Activated CD4-positive, alpha-beta memory T cell treated with anti-CD3 and anti-CD28 coated beads, Interleukin-2, amount 10 ng/mL, durations not matched to agents 7 days and 5 days (primary cell): Measurements from ENCODE around the gene RUFY1. TPM values are rescaled to one million over a fixed set of nuclear protein-coding genes. Genes with fewer than 3 reads are reported as not detected.
"Not testable (repeated sequence)": the region's sequence is repeated elsewhere in the genome, so short reads cannot be mapped to it uniquely, and the experiment has no call there.

Experiments used
- CTCF ChIA-PET: fragments of 350-600 bp; sonication (Branson Sonifier 250); formaldehyde crosslinking; loops from one replicate; lab custom pipeline; 2021; ENCODE audit warnings: antibody characterized with exemption, inconsistent platforms; lab: Charles Lee
- POLR2A ChIA-PET: fragments of 350-600 bp; sonication (Branson Sonifier 250); formaldehyde crosslinking; loops from one replicate; lab custom pipeline; 2021; ENCODE audit warnings: antibody characterized with exemption; lab: Charles Lee
- DNase-seq: peaks from one replicate; pipeline ENCODE4 v3.0.0-alpha.2; 2020
- H3K27ac Mint-ChIP-seq: one replicate; pipeline ENCODE4 v1.8.0; 2021; ENCODE audit warnings: mild to moderate bottlenecking, mixed read lengths
- H3K27me3 Mint-ChIP-seq: one replicate; pipeline ENCODE4 v1.8.0; 2021; ENCODE audit warnings: mixed read lengths
- H3K36me3 Mint-ChIP-seq: one replicate; pipeline ENCODE4 v1.8.0; 2021; ENCODE audit warnings: low read depth, mixed read lengths
- H3K4me1 Mint-ChIP-seq: one replicate; pipeline ENCODE4 v1.8.0; 2021; ENCODE audit warnings: mixed read lengths
- H3K4me3 Mint-ChIP-seq: one replicate; pipeline ENCODE4 v1.8.0; 2021; ENCODE audit warnings: mild to moderate bottlenecking, mixed read lengths
- H3K9me3 Mint-ChIP-seq: one replicate; pipeline ENCODE4 v1.8.0; 2021; ENCODE audit warnings: mixed read lengths
- total RNA-seq, 2 experiments: library from RNA; stranded (reverse); gene quantifications; one replicate each; pipeline ENCODE4 v1.2.3, GENCODE V29; 2021

The RUFY1 gene
- total RNA-seq, 2 experiments from 2014 or later, result 36.1 to 39.1 TPM

- H3K4me3 Mint-ChIP-seq, POLR2A ChIA-PET, H3K27me3 Mint-ChIP-seq, H3K27ac Mint-ChIP-seq, DNase-seq, H3K4me1 Mint-ChIP-seq, H3K9me3 Mint-ChIP-seq, CTCF ChIA-PET, H3K36me3 Mint-ChIP-seq: not testable (repeated sequence)
These were observed 32.6 kb upstream of the RUFY1 start for GRCh38 chr5:179517746-179518145.

- POLR2A ChIA-PET, H3K4me1 Mint-ChIP-seq, H3K9me3 Mint-ChIP-seq, H3K36me3 Mint-ChIP-seq, H3K4me3 Mint-ChIP-seq, DNase-seq, H3K27ac Mint-ChIP-seq, H3K27me3 Mint-ChIP-seq, CTCF ChIA-PET: not testable (repeated sequence)
These were observed 32.0 kb upstream of the RUFY1 start for GRCh38 chr5:179518369-179518768.

- H3K4me1 Mint-ChIP-seq, H3K4me3 Mint-ChIP-seq, H3K36me3 Mint-ChIP-seq, H3K27me3 Mint-ChIP-seq, DNase-seq, POLR2A ChIA-PET, H3K27ac Mint-ChIP-seq, H3K9me3 Mint-ChIP-seq, CTCF ChIA-PET: not testable (repeated sequence)
These were observed 30.8 kb upstream of the RUFY1 start for GRCh38 chr5:179519416-179520070.

GRCh38 chr5:179522107-179522506, 28.2 kb upstream of the RUFY1 start:
- POLR2A ChIA-PET, H3K27ac Mint-ChIP-seq, H3K36me3 Mint-ChIP-seq, DNase-seq, H3K9me3 Mint-ChIP-seq, H3K27me3 Mint-ChIP-seq, H3K4me3 Mint-ChIP-seq, H3K4me1 Mint-ChIP-seq: not testable (repeated sequence)
- CTCF ChIA-PET, result interaction anchor here (1.0 kb wide), 1 partner anchor 12 kb away, joined by 3 read pairs; no protein-coding TSS in a partner anchor

- ChIA-PET CTCF (no interaction called here), POLR2A (no interaction called here)
- Mint-ChIP-seq H3K9me3 (no peaks in the 10 kb centered on the region), H3K36me3 (no peaks in the 10 kb centered on the region), H3K4me1 (peaks cover 4% of the 10 kb centered on the region), H3K27me3 (peaks cover 8% of the 10 kb centered on the region), H3K27ac (no peak overlapping the region), H3K4me3 (no peak overlapping the region)
- DNase-seq, result no peak
These were observed 23.4 kb upstream of the RUFY1 start for GRCh38 chr5:179526978-179527377.

- ChIA-PET POLR2A (interaction anchor here (1.0 kb wide), 1 partner anchor 20 kb away, joined by 4 read pairs; the partner anchor contains the start of gene RUFY1), CTCF (interaction anchor here (0.5 kb wide), 1 partner anchor 20 kb away, joined by 4 read pairs; no protein-coding TSS in a partner anchor)
- H3K36me3 Mint-ChIP-seq, result no peaks in the 10 kb centered on the region
- H3K4me3 Mint-ChIP-seq, result peak overlapping the region; percentile 30
- peaks cover 10% of the 10 kb centered on the region for H3K4me1 Mint-ChIP-seq
- no peak overlapping the region for H3K27ac Mint-ChIP-seq
- DNase-seq, result peak; percentile 49
- peaks cover 8% of the 10 kb centered on the region for H3K27me3 Mint-ChIP-seq
- no peaks in the 10 kb centered on the region for H3K9me3 Mint-ChIP-seq
These were observed 20.0 kb upstream of the RUFY1 start for GRCh38 chr5:179530069-179530998.

- POLR2A ChIA-PET, result no interaction called here
- Mint-ChIP-seq H3K4me1 (peaks cover 10% of the 10 kb centered on the region), H3K4me3 (no peak overlapping the region), H3K9me3 (no peaks in the 10 kb centered on the region), H3K36me3 (no peaks in the 10 kb centered on the region), H3K27ac (no peak overlapping the region), H3K27me3 (peaks cover 8% of the 10 kb centered on the region)
- no peak for DNase-seq
- CTCF ChIA-PET, result interaction anchor here (1.3 kb wide), 1 partner anchor 14 kb away, joined by 3 read pairs; no protein-coding TSS in a partner anchor
These were observed 17.3 kb upstream of the RUFY1 start for GRCh38 chr5:179533024-179533423.

GRCh38 chr5:179533907-179534306, 16.4 kb upstream of the RUFY1 start:
- Mint-ChIP-seq H3K9me3 (no peaks in the 10 kb centered on the region), H3K27ac (no peak overlapping the region), H3K36me3 (no peaks in the 10 kb centered on the region), H3K27me3 (peaks cover 8% of the 10 kb centered on the region), H3K4me3 (no peak overlapping the region), H3K4me1 (peaks cover 10% of the 10 kb centered on the region)
- ChIA-PET CTCF (no interaction called here), POLR2A (no interaction called here)
- DNase-seq, result no peak

GRCh38 chr5:179534431-179534830, 15.9 kb upstream of the RUFY1 start:
- POLR2A ChIA-PET, result no interaction called here
- no peak overlapping the region for H3K27ac Mint-ChIP-seq
- H3K9me3 Mint-ChIP-seq, result no peaks in the 10 kb centered on the region
- no peaks in the 10 kb centered on the region for H3K36me3 Mint-ChIP-seq
- H3K4me3 Mint-ChIP-seq, result peak overlapping the region; percentile 14
- no peak for DNase-seq
- H3K4me1 Mint-ChIP-seq, result peaks cover 10% of the 10 kb centered on the region
- CTCF ChIA-PET, result no interaction called here
- H3K27me3 Mint-ChIP-seq, result peaks cover 10% of the 10 kb centered on the region

- Mint-ChIP-seq H3K27ac (no peak overlapping the region), H3K9me3 (no peaks in the 10 kb centered on the region), H3K4me1 (peaks cover 6% of the 10 kb centered on the region), H3K36me3 (no peaks in the 10 kb centered on the region), H3K4me3 (no peak overlapping the region), H3K27me3 (peaks cover 4% of the 10 kb centered on the region)
- ChIA-PET POLR2A (no interaction called here), CTCF (no interaction called here)
- no peak for DNase-seq
These were observed 13.7 kb upstream of the RUFY1 start for GRCh38 chr5:179536676-179537075.

- Mint-ChIP-seq H3K9me3 (no peaks in the 10 kb centered on the region), H3K36me3 (no peaks in the 10 kb centered on the region), H3K4me3 (no peak overlapping the region), H3K27me3 (peaks cover 10% of the 10 kb centered on the region), H3K27ac (no peak overlapping the region), H3K4me1 (no peaks in the 10 kb centered on the region)
- ChIA-PET POLR2A (interaction anchor here (1.1 kb wide), 1 partner anchor 9 kb away, joined by 6 read pairs; no protein-coding TSS in a partner anchor), CTCF (interaction anchor here (1.3 kb wide), 1 partner anchor 10 kb away, joined by 3 read pairs; no protein-coding TSS in a partner anchor)
- DNase-seq, result no peak
These were observed 8.2 kb upstream of the RUFY1 start for GRCh38 chr5:179542170-179542569.

GRCh38 chr5:179543275-179543674, 7.1 kb upstream of the RUFY1 start:
- DNase-seq, H3K4me3 Mint-ChIP-seq, CTCF ChIA-PET, H3K9me3 Mint-ChIP-seq, POLR2A ChIA-PET, H3K36me3 Mint-ChIP-seq, H3K27me3 Mint-ChIP-seq, H3K4me1 Mint-ChIP-seq, H3K27ac Mint-ChIP-seq: not testable (repeated sequence)

- POLR2A ChIA-PET, result interaction anchor here (2.9 kb wide), 1 partner anchor 1349 kb away, joined by 9 read pairs; the partner anchor contains the start of gene HNRNPAB
- Mint-ChIP-seq H3K36me3 (peaks cover 23% of the 10 kb centered on the region), H3K27ac (no peak overlapping the region), H3K4me1 (peaks cover 30% of the 10 kb centered on the region), H3K9me3 (no peaks in the 10 kb centered on the region), H3K4me3 (no peak overlapping the region), H3K27me3 (no peaks in the 10 kb centered on the region)
- CTCF ChIA-PET, result no interaction called here
- no peak for DNase-seq
These were observed 2.7 kb downstream of the RUFY1 start for GRCh38 chr5:179553006-179553405.
